IMR-90 (cell line): ENCODE data around the gene DMD. TPM values are rescaled to one million over a fixed set of nuclear protein-coding genes. Genes with fewer than 3 reads are reported as not detected.

Experiments
- ATAC-seq: fragments of 200-7000 bp; cut with Tn5 transposase; 2 replicates; pipeline ENCODE4 v1.9.1; 2020; ENCODE audit warnings: low read depth, mild to moderate bottlenecking, moderate library complexity
- BruUV-seq: library from RNA; stranded (reverse); fragments of 400-500 nt; replicated peaks from 2 replicates; lab custom pipeline; 2021; lab: Mats Ljungman, UMichigan
- CTCF ChIA-PET: fragments of 300-600 bp; formaldehyde crosslinking; extraction: SDS; loops from one replicate; lab custom pipeline; 2021; ENCODE audit warnings: antibody characterized with exemption; lab: Yijun Ruan, JAX
- POLR2A ChIA-PET: fragments of 300-600 bp; sonication (Branson Sonifier 250); formaldehyde crosslinking; loops from one replicate; lab custom pipeline; 2022; ENCODE audit warnings: antibody characterized with exemption; ENCODE audit not compliant: unreplicated experiment; lab: Charles Lee
- DNase-seq: peaks from one replicate; pipeline ENCODE4 v3.0.0; 2013
- H2AFZ ChIP-seq: replicated peaks from 2 replicates; pipeline ENCODE3; 2013; ENCODE audit warnings: low read length, mild to moderate bottlenecking; ENCODE audit not compliant: poor library complexity
- H2AK5ac ChIP-seq: 2 replicates; pipeline ENCODE4 v1.6.1; 2013; ENCODE audit warnings: low read depth, low read length, inconsistent platforms
- H2AK9ac ChIP-seq: replicated peaks from 2 replicates; pipeline ENCODE3; 2013; ENCODE audit warnings: mild to moderate bottlenecking, low read depth, low read length, moderate library complexity; ENCODE audit not compliant: poor library complexity
- H2BK120ac ChIP-seq: 2 replicates; pipeline ENCODE4 v1.6.1; 2013; ENCODE audit warnings: low read depth, low read length, inconsistent platforms
- H2BK15ac ChIP-seq: 3 replicates; pipeline ENCODE4 v1.6.1; 2013; ENCODE audit warnings: low read depth, low read length, inconsistent platforms
- H2BK20ac ChIP-seq: 2 replicates; pipeline ENCODE4 v1.6.1; 2013; ENCODE audit warnings: low read depth, mild to moderate bottlenecking, inconsistent platforms, low read length, moderate library complexity
- H2BK5ac ChIP-seq: 2 replicates; pipeline ENCODE4 v1.6.1; 2013; ENCODE audit warnings: mild to moderate bottlenecking, low read depth, low read length, inconsistent platforms; ENCODE audit not compliant: poor library complexity, severe bottlenecking
- H3K14ac ChIP-seq: replicated peaks from 2 replicates; pipeline ENCODE4 v1.6.1; 2013; ENCODE audit warnings: low read depth, low read length, inconsistent platforms
- H3K18ac ChIP-seq: 2 replicates; pipeline ENCODE4 v1.6.1; 2013; ENCODE audit warnings: low read depth, low read length, control low read depth
- H3K23ac ChIP-seq: 2 replicates; pipeline ENCODE4 v1.6.1; 2013; ENCODE audit warnings: low read depth, low read length, inconsistent platforms
- H3K27ac ChIP-seq: 2 replicates; pipeline ENCODE4 v1.5.1; 2013; ENCODE audit warnings: mild to moderate bottlenecking, control low read depth, low read length; ENCODE audit not compliant: insufficient read depth
- H3K27me3 ChIP-seq: 2 replicates; pipeline ENCODE4 v1.6.1; 2013; ENCODE audit warnings: low read length; ENCODE audit not compliant: control insufficient read depth, insufficient read depth
- H3K36me3 ChIP-seq: 2 replicates; pipeline ENCODE4 v1.6.1; 2013; ENCODE audit warnings: low read length, mixed read lengths; ENCODE audit not compliant: control insufficient read depth, insufficient read depth
- H3K4ac ChIP-seq: 2 replicates; pipeline ENCODE4 v1.6.1; 2013; ENCODE audit warnings: low read depth, low read length, inconsistent platforms
- H3K4me1 ChIP-seq: 2 replicates; pipeline ENCODE4 v1.6.1; 2013; ENCODE audit warnings: low read length, mixed read lengths; ENCODE audit not compliant: control insufficient read depth, insufficient read depth
- H3K4me2 ChIP-seq: 2 replicates; pipeline ENCODE4 v1.6.1; 2013; ENCODE audit warnings: low read depth, mild to moderate bottlenecking, control low read depth, low read length, moderate library complexity
- H3K4me3 ChIP-seq: 2 replicates; pipeline ENCODE4 v1.5.1; 2013; ENCODE audit warnings: low read depth, mild to moderate bottlenecking, control low read depth, low read length, moderate library complexity; ENCODE audit not compliant: insufficient read depth
- H3K56ac ChIP-seq: 2 replicates; pipeline ENCODE4 v1.6.1; 2013; ENCODE audit warnings: low read length, inconsistent platforms; ENCODE audit not compliant: insufficient read depth; ENCODE audit errors: extremely low read depth
- H3K79me1 ChIP-seq, 2 experiments: 2 replicates each; pipeline ENCODE4 v1.6.1; 2013; ENCODE audit warnings: low read length in 2 of 2, inconsistent platforms in 1 of 2, low read depth in 1 of 2
- H3K9ac ChIP-seq: 2 replicates; pipeline ENCODE4 v1.6.1; 2013; ENCODE audit warnings: low read depth, low read length, control low read depth
- H3K9me1 ChIP-seq: 2 replicates; pipeline ENCODE4 v1.6.1; 2013; ENCODE audit warnings: low read length, inconsistent platforms; ENCODE audit not compliant: insufficient read depth
- H3K9me3 ChIP-seq: 2 replicates; pipeline ENCODE4 v1.6.1; 2013; ENCODE audit warnings: low read length; ENCODE audit not compliant: control insufficient read depth, insufficient read depth
- H4K20me1 ChIP-seq: 2 replicates; pipeline ENCODE4 v1.6.1; 2013; ENCODE audit warnings: low read length, inconsistent platforms; ENCODE audit not compliant: insufficient read depth
- H4K5ac ChIP-seq: 2 replicates; pipeline ENCODE4 v1.6.1; 2013; ENCODE audit warnings: mild to moderate bottlenecking, low read depth, low read length, control low read depth
- H4K8ac ChIP-seq, 2 experiments: 2 replicates each; pipeline ENCODE4 v1.6.1; 2013; ENCODE audit warnings: low read depth in 2 of 2, low read length in 2 of 2, control low read depth in 1 of 2, inconsistent platforms in 1 of 2
- H4K91ac ChIP-seq: 2 replicates; pipeline ENCODE4 v1.6.1; 2013; ENCODE audit warnings: low read depth, low read length, inconsistent platforms; ENCODE audit not compliant: insufficient read depth
- CHD1 ChIP-seq: IDR thresholded peaks from 2 replicates; pipeline ENCODE4 v1.6.1; 2012; ENCODE audit warnings: low read depth, low read length, improper control_type of control experiment
- CTCF ChIP-seq: conservative IDR thresholded peaks from 2 replicates; pipeline ENCODE4 v1.5.1; 2012; ENCODE audit warnings: mild to moderate bottlenecking, low read depth, low read length, improper control_type of control experiment
- ELK1 ChIP-seq: fragments of 150-350 bp; IDR thresholded peaks from 2 replicates; pipeline ENCODE4 v1.6.1; 2016; ENCODE audit warnings: low read depth, mild to moderate bottlenecking, low read length, moderate library complexity, borderline replicate concordance
- FOS ChIP-seq: fragments of 150-350 bp; IDR thresholded peaks from 2 replicates; pipeline ENCODE4 v1.6.1; 2016; ENCODE audit warnings: low read depth, low read length
- MAZ ChIP-seq: IDR thresholded peaks from 2 replicates; pipeline ENCODE4 v1.6.1; 2012; ENCODE audit warnings: low read depth, mild to moderate bottlenecking, low read length, improper control_type of control experiment, moderate library complexity, borderline replicate concordance
- MXI1 ChIP-seq: IDR thresholded peaks from 2 replicates; pipeline ENCODE4 v1.6.1; 2012; ENCODE audit warnings: low read depth, mild to moderate bottlenecking, low read length, moderate library complexity, borderline replicate concordance
- NFE2L2 ChIP-seq: fragments of 150-350 bp; IDR thresholded peaks from 2 replicates; pipeline ENCODE4 v1.6.1; 2016; ENCODE audit warnings: low read depth, mild to moderate bottlenecking, low read length
- POLR2A ChIP-seq: IDR thresholded peaks from 2 replicates; pipeline ENCODE4 v1.6.1; 2012; ENCODE audit warnings: mild to moderate bottlenecking, low read depth, low read length
- RAD21 ChIP-seq: IDR thresholded peaks from 2 replicates; pipeline ENCODE4 v1.6.1; 2012; ENCODE audit warnings: low read length, improper control_type of control experiment
- RCOR1 ChIP-seq: IDR thresholded peaks from 2 replicates; pipeline ENCODE4 v1.6.1; 2012; ENCODE audit warnings: mild to moderate bottlenecking, low read length, improper control_type of control experiment; ENCODE audit not compliant: insufficient replicate concordance
- USF2 ChIP-seq: fragments of 150-350 bp; IDR thresholded peaks from 2 replicates; pipeline ENCODE4 v1.6.1; 2017; ENCODE audit warnings: mild to moderate bottlenecking, antibody characterized with exemption, low read length, low read depth
- WGBS, 2 experiments: methylation state at CpG; one replicate each; pipeline versions ENCODE4 v1.1.5 to v1.1.7; 2013; ENCODE audit warnings: missing lambda C conversion rate in 2 of 2; ENCODE audit not compliant: insufficient read length in 1 of 2; ENCODE audit errors: extremely low coverage in 2 of 2; 5-methylcytosine and 5-hydroxymethylcytosine counted together
- dilution Hi-C: fragments of 300-500 bp; cut with HindIII; formaldehyde crosslinking; loops from one replicate; pipeline ENCODE4 v1.14.3; 2018; ENCODE audit warnings: low sequenced_read_pairs; ENCODE audit not compliant: unreplicated experiment
- in situ Hi-C: fragments of 300-500 bp; cut with MboI; formaldehyde crosslinking; loops from 3 replicates; pipeline ENCODE4 v1.14.3; 2019; ENCODE audit warnings: low sequenced_read_pairs, inconsistent platforms, mixed read lengths
- intact Hi-C: fragments of 100-400 bp; cut with micrococcal nuclease; formaldehyde crosslinking; loops from 2 replicates; pipeline ENCODE4 v1.10.0; 2022
- polyA plus RNA-seq, 3 experiments: library from polyadenylated mRNA; depleted of rRNA; stranded (reverse); fragments of >200 nt; gene quantifications; 2 replicates each; pipeline ENCODE4 v1.2.3, GENCODE V29; 2012; ENCODE audit warnings: low replicate concordance in 1 of 3
- total RNA-seq: library from RNA; depleted of rRNA; stranded (reverse); fragments of >200 nt; gene quantifications from 2 replicates; pipeline ENCODE4 v1.2.3, GENCODE V29; 2012

The DMD gene
- total and polyA plus RNA-seq, 2 of the 4 experiments (the other 2 are of a cell fraction), result 6.6 to 11.8 TPM

- no peak overlapping the region for H3K4me3 ChIP-seq
- H2BK20ac ChIP-seq, result peak overlapping the region; percentile 53; the same call in 1 of the 2 replicates
- intact Hi-C loops (no loop called here), dilution Hi-C loops (no loop called here), in situ Hi-C loops (no loop called here)
- H3K4me1 ChIP-seq, result no peaks in the 10 kb centered on the region
- POLR2A ChIA-PET, result no interaction called here
- DNase-seq (peak; percentile 84), ATAC-seq (peak; percentile 42)
- H2BK15ac ChIP-seq, result no peak overlapping the region
- H3K9ac ChIP-seq, result no peak overlapping the region
- no peaks in the 10 kb centered on the region for H4K20me1 ChIP-seq
- peak overlapping the region; percentile 94 for H2BK5ac ChIP-seq
- no peaks in the 10 kb centered on the region for H3K79me1 ChIP-seq
- H2AK9ac ChIP-seq, result no peak overlapping the region
- H2BK120ac ChIP-seq, result peak overlapping the region; percentile 92
- no peak overlapping the region for H2AFZ ChIP-seq
- no TSS peak for BruUV-seq
- H3K18ac ChIP-seq, result peak overlapping the region; percentile 97; the same call in 1 of the 2 replicates
- TF ChIP-seq RAD21 (no peak), FOS (no peak), ELK1 (no peak), RCOR1 (no peak), CHD1 (no peak), USF2 (no peak), CTCF (no peak), NFE2L2 (no peak), MAZ (no peak), POLR2A (no peak), MXI1 (no peak)
- H3K14ac ChIP-seq, result peak overlapping the region; percentile 37; the same call in 1 of the 2 replicates
- H3K4ac ChIP-seq, result no peak overlapping the region; the same call in 1 of the 2 replicates
- H3K9me3 ChIP-seq, result no peaks in the 10 kb centered on the region
- no peak overlapping the region for H4K5ac ChIP-seq
- H3K23ac ChIP-seq, result no peak overlapping the region
- H2AK5ac ChIP-seq, result no peak overlapping the region; the same call in 1 of the 2 replicates
- H3K56ac ChIP-seq, result peak overlapping the region; percentile 66; the same call in 1 of the 2 replicates
- no peaks in the 10 kb centered on the region for H3K27me3 ChIP-seq
- H4K8ac ChIP-seq, result peak overlapping the region; percentile 36 to 65; a peak in 2 of 4 replicates
- 10% methylated on average over 2 of the region's 4 CpGs; no CpG with 5 or more reads in 1 of the 2 experiments for WGBS, 2 experiments
- no peaks in the 10 kb centered on the region for H3K36me3 ChIP-seq
- H4K91ac ChIP-seq, result no peak overlapping the region
- peak overlapping the region; percentile 86; the same call in 1 of the 2 replicates for H3K4me2 ChIP-seq
- no peaks in the 10 kb centered on the region for H3K9me1 ChIP-seq
- H3K27ac ChIP-seq, result peak overlapping the region; percentile 52; the same call in 1 of the 2 replicates
- CTCF ChIA-PET, result no interaction called here
These were observed 1878.1 kb downstream of the DMD start for GRCh38 chrX:31333165-31333831.
